WERI-Rb-1 (cell line): ENCODE results near the gene CXXC4.
A peak's percentile ranks its signal among the peaks of the same experiment; 100 is the strongest.

Experiments
- DNase-seq: peaks from one replicate; pipeline ENCODE4 v3.0.0-alpha.2; 2020
- H3K27ac ChIP-seq: fragments of 250-450 bp; sonication (Bioruptor Pico); 2 replicates; pipeline ENCODE4 v1.5.1; 2020; ENCODE audit warnings: mild to moderate bottlenecking, moderate library complexity
- H3K27me3 ChIP-seq: fragments of 250-450 bp; sonication (Bioruptor Pico); 2 replicates; pipeline ENCODE4 v1.5.1; 2021; ENCODE audit warnings: mild to moderate bottlenecking, low read depth, moderate library complexity; ENCODE audit not compliant: insufficient read depth, severe bottlenecking
- H3K36me3 ChIP-seq: fragments of 250-450 bp; sonication (Bioruptor Pico); 2 replicates; pipeline ENCODE4 v1.5.1; 2020; ENCODE audit warnings: mild to moderate bottlenecking, moderate library complexity
- H3K4me3 ChIP-seq: 2 replicates; pipeline ENCODE4 v1.5.1; 2011; ENCODE audit warnings: low read depth, mild to moderate bottlenecking, control low read depth, low read length
- H3K9me3 ChIP-seq: fragments of 250-450 bp; sonication (Bioruptor Pico); 2 replicates; pipeline ENCODE4 v1.5.1; 2021; ENCODE audit warnings: mild to moderate bottlenecking, moderate library complexity; ENCODE audit not compliant: severe bottlenecking
- TF ChIP-seq, protein P1 (sequence below): IDR thresholded peaks from 2 replicates; pipeline ENCODE4 v1.5.1; 2011; ENCODE audit warnings: low read depth, mild to moderate bottlenecking, control low read depth, inconsistent platforms, low read length

The CXXC4 gene

DNA sequence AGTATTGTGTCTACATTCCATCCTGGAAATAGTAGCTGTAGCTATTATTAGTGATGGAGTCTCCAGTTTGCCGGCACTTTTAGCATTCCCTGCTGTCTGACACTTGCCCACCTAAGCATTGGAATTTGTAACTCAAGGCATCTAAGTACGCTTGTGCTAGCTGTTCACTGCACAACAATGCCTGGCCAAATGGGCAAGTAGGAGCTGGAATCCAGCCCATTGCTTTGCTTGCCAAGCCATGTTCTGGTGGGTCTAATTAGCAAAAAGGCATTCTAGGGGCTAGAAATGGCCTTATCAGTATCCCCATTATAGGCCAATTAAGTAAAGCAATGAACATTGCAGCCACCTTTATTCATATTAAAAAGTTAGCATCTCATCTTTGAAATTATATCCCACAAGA is 7.8 kb upstream of the CXXC4 start:
- H3K36me3 ChIP-seq: no peaks in the 10 kb centered on the region
- H3K4me3 ChIP-seq: no peak overlapping the region
- H3K9me3 ChIP-seq: no peaks in the 10 kb centered on the region
- H3K27me3 ChIP-seq: no peaks in the 10 kb centered on the region
- no peak for DNase-seq
- no peak overlapping the region for H3K27ac ChIP-seq
- TF ChIP-seq, protein P1, sequence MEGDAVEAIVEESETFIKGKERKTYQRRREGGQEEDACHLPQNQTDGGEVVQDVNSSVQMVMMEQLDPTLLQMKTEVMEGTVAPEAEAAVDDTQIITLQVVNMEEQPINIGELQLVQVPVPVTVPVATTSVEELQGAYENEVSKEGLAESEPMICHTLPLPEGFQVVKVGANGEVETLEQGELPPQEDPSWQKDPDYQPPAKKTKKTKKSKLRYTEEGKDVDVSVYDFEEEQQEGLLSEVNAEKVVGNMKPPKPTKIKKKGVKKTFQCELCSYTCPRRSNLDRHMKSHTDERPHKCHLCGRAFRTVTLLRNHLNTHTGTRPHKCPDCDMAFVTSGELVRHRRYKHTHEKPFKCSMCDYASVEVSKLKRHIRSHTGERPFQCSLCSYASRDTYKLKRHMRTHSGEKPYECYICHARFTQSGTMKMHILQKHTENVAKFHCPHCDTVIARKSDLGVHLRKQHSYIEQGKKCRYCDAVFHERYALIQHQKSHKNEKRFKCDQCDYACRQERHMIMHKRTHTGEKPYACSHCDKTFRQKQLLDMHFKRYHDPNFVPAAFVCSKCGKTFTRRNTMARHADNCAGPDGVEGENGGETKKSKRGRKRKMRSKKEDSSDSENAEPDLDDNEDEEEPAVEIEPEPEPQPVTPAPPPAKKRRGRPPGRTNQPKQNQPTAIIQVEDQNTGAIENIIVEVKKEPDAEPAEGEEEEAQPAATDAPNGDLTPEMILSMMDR: no peak

DNA sequence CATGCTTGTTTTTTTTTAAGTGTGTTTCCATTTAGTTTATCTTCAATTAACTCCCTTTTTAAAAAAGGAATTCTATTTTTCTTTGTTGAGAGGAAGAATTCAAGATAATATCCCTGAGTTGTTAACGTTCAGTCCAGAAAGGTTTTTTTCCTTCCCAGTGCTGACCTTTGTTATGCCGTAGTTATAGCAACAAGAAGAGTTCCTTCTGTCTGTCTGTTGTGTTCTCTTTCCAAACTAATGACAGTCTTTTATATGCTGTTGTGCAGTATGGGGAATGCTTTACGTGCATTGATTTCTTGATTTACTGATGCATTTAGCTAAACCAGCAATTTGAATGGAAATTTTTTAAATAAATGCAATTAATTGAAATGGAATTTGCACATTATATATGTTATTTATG is 6.6 kb upstream of the CXXC4 start:
- TF ChIP-seq, protein P1: no peak
- H3K4me3 ChIP-seq: no peak overlapping the region
- H3K27me3 ChIP-seq: no peaks in the 10 kb centered on the region
- H3K9me3 ChIP-seq: no peaks in the 10 kb centered on the region
- H3K36me3 ChIP-seq: no peaks in the 10 kb centered on the region
- DNase-seq: no peak
- H3K27ac ChIP-seq: no peak overlapping the region

DNA sequence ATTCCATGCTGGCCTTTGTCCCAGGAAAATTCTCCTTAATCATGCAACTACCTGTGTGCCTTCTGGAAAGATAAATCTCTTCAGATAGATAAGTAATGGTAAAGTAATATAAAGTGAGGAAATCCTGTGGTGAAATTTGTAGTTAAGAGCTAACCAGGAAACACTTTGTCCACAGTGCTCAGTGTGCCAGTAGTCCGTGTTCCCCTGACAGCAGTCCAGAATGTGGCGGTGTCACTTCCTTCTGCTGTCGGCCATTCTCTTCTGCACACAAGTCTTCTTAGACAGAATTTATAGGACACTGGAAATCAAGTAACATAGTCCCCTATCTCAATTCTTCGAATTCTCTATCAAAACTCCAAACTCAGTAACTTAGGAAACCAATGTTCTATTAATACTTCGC is 5.7 kb upstream of the CXXC4 start:
- Histone ChIP-seq H3K9me3 (no peaks in the 10 kb centered on the region), H3K27ac (no peak overlapping the region)
- no peak for DNase-seq

DNA sequence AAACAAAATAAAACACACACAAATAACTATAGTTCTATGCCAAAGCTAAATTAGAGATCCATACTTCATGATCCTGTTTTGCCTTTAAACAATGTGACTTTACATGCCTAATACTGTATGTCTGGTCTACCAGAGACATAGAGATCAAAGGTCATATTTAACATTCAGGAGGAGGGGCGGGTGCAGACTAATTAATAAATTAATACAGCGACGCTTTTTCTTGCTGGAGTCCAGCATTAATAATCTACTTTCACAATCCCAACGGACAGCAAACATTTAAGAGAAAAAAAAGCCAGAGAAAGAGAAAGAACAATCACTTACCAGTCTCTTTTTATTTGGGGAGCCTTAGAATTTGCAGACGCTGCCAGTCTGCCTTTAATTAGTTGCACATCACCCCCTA is 509 bp downstream of the CXXC4 start:
- Histone ChIP-seq H3K27me3 (no peaks in the 10 kb centered on the region), H3K36me3 (0 out of 2 replicates have a peak, but pooled peaks cover 2% of the 10 kb centered on the region), H3K27ac (peak overlapping the region; percentile 98), H3K4me3 (peak overlapping the region; percentile 82), H3K9me3 (no peaks in the 10 kb centered on the region)
- no peak for DNase-seq
- TF ChIP-seq, protein P1: no peak

More for the DNA sequence above, 5.7 kb upstream of the CXXC4 start:
- Histone ChIP-seq H3K4me3 (no peak overlapping the region), H3K27me3 (no peaks in the 10 kb centered on the region), H3K36me3 (no peaks in the 10 kb centered on the region)
- TF ChIP-seq, protein P1: no peak

DNA sequence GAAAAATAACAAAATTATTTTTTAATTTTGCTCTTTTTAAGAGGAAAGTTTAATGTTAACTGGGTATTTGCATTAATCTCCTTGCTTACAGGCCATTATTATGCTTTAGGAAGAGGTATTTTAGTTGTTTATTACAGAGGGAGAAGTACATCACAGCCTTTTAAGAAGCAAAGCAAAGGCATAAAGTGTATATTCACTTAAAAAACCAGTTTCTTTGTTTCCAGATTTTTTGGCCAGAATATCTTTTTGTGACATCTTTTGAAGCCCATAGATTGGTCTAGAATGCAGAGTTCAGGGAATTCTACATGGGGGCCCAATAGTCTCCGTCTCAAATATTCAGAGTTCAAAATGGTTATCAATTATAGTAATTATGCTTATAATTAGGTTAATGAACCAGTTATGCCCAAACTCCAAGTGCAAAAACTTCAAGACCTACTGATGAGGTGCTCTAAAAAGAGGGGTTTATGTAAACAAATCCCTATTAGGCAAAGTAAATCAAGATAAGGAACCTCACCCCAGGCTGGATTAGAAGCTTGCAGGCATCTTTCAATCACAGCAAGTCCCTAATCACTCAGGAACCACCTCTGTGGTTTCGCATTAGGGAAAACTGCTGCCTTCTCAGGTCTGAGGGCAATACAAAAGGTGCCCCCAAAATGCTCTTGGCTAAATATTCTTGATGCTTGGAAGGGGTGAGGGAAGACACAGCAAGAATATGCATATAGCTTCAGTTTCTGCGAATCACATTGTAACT is 1.4 kb downstream of the CXXC4 start:
- no peaks in the 10 kb centered on the region for H3K27me3 ChIP-seq
- TF ChIP-seq, protein P1: no peak
- 0 out of 2 replicates have a peak, but pooled peaks cover 2% of the 10 kb centered on the region for H3K36me3 ChIP-seq
- peak overlapping the region; percentile 98 for H3K27ac ChIP-seq
- peak; percentile 66 for DNase-seq
- H3K4me3 ChIP-seq: peak overlapping the region; percentile 82
- H3K9me3 ChIP-seq: no peaks in the 10 kb centered on the region

DNA sequence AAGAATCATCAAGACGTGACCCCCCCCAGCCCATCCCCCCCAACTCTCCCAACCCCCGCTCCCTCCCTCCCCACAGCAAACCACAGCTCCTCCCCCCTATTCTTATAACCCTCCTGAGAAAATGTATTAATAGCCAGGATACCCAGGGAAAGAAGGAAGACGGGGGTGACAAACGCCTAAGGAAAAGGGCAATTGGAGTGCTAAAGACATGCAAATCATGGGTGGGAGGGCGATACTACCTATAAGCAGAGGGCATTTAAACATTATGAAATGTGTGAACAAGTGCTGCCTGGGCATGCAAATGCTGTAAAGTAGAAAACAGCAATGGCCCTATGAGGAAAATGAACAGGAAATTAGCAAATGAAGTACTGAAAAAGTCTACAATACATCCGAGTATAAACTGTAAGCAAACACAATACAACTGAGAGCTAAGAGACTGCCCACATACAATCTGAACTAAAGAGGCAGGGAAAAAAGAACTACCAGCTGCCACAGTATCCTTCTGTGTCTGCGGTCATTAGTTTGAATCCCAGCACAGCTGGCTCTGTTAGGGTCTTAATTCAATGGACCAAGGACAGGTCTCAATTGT is 2.4 kb downstream of the CXXC4 start:
- 0 out of 2 replicates have a peak, but pooled peaks cover 2% of the 10 kb centered on the region for H3K36me3 ChIP-seq
- H3K4me3 ChIP-seq: peak overlapping the region; percentile 82
- peak; percentile 64 for DNase-seq
- H3K27ac ChIP-seq: peak overlapping the region; percentile 98
- TF ChIP-seq, protein P1: no peak
- no peaks in the 10 kb centered on the region for H3K27me3 ChIP-seq
- no peaks in the 10 kb centered on the region for H3K9me3 ChIP-seq
